PFSK-1 (cell line): Measurements from ENCODE around the gene KCNJ15.

Experiments used
- FOXP2 ChIP-seq: optimal IDR thresholded peaks from 2 replicates; pipeline ENCODE3; 2011; ENCODE audit warnings: borderline replicate concordance, control low read depth, inconsistent platforms; ENCODE audit not compliant: insufficient read depth; ENCODE audit errors: extremely low read length, extremely low read depth
- POLR2AphosphoS5 ChIP-seq: IDR thresholded peaks from 2 replicates; pipeline ENCODE4 v1.6.1; 2012; ENCODE audit warnings: low read depth, mild to moderate bottlenecking, control low read depth, low read length, moderate library complexity
- SIN3A ChIP-seq: IDR thresholded peaks from 2 replicates; pipeline ENCODE4 v1.6.1; 2012; ENCODE audit warnings: mild to moderate bottlenecking, low read length, moderate library complexity, borderline replicate concordance; ENCODE audit not compliant: insufficient read depth
- TAF1 ChIP-seq: IDR thresholded peaks from 2 replicates; pipeline ENCODE4 v1.6.1; 2012; ENCODE audit warnings: low read length, control low read depth, borderline replicate concordance; ENCODE audit not compliant: insufficient read depth
- TF ChIP-seq, protein P1 (sequence below), 2 experiments: IDR thresholded peaks; 2 replicates each; pipeline versions ENCODE4 v1.6.1 to v1.8.0; 2011 to 2012; ENCODE audit warnings: low read depth in 2 of 2, low read length in 2 of 2, control low read depth in 1 of 2, inconsistent platforms in 1 of 2, mild to moderate bottlenecking in 1 of 2, moderate library complexity in 1 of 2; ENCODE audit not compliant: insufficient read depth in 1 of 2

DNA sequence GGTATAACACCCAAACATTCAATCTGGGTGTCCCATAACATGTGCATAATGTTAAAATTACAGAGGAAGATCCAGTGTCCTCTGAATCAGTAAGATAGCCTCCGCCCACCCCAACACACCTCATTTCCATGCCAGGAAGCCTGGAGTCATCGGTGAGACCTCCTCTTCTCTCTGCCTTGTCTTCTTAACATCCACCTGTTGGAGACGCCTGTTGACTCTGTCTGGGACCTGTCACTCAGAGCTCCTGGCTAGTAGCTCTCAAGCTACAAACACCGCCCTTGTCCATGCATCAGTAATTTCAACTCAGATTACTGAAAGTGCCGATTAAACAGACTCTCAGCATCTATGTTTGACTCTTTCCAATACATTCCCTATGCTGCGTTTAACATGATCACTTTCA, 27.4 kb downstream of the KCNJ15 start:
- TF ChIP-seq, protein P1, sequence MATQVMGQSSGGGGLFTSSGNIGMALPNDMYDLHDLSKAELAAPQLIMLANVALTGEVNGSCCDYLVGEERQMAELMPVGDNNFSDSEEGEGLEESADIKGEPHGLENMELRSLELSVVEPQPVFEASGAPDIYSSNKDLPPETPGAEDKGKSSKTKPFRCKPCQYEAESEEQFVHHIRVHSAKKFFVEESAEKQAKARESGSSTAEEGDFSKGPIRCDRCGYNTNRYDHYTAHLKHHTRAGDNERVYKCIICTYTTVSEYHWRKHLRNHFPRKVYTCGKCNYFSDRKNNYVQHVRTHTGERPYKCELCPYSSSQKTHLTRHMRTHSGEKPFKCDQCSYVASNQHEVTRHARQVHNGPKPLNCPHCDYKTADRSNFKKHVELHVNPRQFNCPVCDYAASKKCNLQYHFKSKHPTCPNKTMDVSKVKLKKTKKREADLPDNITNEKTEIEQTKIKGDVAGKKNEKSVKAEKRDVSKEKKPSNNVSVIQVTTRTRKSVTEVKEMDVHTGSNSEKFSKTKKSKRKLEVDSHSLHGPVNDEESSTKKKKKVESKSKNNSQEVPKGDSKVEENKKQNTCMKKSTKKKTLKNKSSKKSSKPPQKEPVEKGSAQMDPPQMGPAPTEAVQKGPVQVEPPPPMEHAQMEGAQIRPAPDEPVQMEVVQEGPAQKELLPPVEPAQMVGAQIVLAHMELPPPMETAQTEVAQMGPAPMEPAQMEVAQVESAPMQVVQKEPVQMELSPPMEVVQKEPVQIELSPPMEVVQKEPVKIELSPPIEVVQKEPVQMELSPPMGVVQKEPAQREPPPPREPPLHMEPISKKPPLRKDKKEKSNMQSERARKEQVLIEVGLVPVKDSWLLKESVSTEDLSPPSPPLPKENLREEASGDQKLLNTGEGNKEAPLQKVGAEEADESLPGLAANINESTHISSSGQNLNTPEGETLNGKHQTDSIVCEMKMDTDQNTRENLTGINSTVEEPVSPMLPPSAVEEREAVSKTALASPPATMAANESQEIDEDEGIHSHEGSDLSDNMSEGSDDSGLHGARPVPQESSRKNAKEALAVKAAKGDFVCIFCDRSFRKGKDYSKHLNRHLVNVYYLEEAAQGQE (IDR thresholded peaks at IDR 0.05; ENCODE audit: insufficient read depth in 1 of 2, low read depth in 2 of 2, low read length in 2 of 2) = no peak
- TF ChIP-seq TAF1 = no peak
- TF ChIP-seq FOXP2 = no peak
- no peak for TF ChIP-seq POLR2AphosphoS5
- TF ChIP-seq SIN3A = no peak
